HepG2 (cell line): ENCODE measurements around the gene TNNI2. TPM values are rescaled to one million over a fixed set of nuclear protein-coding genes. Genes with fewer than 3 reads are reported as not detected.
"Not testable (repeated sequence)": the region's sequence is repeated elsewhere in the genome, so short reads cannot be mapped to it uniquely, and the experiment has no call there.

Experiments
- ATAC-seq: fragments of 200-7000 bp; cut with Tn5 transposase; 3 replicates; pipeline ENCODE4 v1.9.1; 2020; ENCODE audit warnings: mild to moderate bottlenecking, moderate library complexity
- BruUV-seq: library from RNA; stranded (reverse); fragments of 400-500 nt; replicated peaks from 2 replicates; lab custom pipeline; 2021; lab: Mats Ljungman, UMichigan
- CTCF ChIA-PET: fragments of 300-600 bp; formaldehyde crosslinking; extraction: SDS; loops from one replicate; lab custom pipeline; 2021; ENCODE audit warnings: low total read pairs, inconsistent platforms, low intra/inter-chr PET ratio; lab: Yijun Ruan, JAX
- POLR2A ChIA-PET: fragments of 350-600 bp; sonication (Branson Sonifier 250); formaldehyde crosslinking; loops from one replicate; lab custom pipeline; 2020; ENCODE audit warnings: antibody characterized with exemption, inconsistent platforms; lab: Yijun Ruan, JAX
- DNase-seq: peaks from one replicate; pipeline ENCODE4 v3.0.0-alpha.2; 2015; ENCODE audit warnings: low spot score
- FAIRE-seq: peaks from 3 replicates; lab custom pipeline; 2011; peaks lifted over from hg19 to GRCh38; lab: Jason Lieb, UNC
- H2AFZ ChIP-seq: one replicate; pipeline ENCODE4 v1.6.1; 2011; ENCODE audit warnings: low read length, inconsistent platforms
- H3K27ac ChIP-seq: fragments of 300-600 bp; 3 replicates; pipeline ENCODE4 v1.8.0; 2011; ENCODE audit warnings: mixed run types, mild to moderate bottlenecking, mixed read lengths, low read length, inconsistent platforms; ENCODE audit not compliant: insufficient read depth; ENCODE audit errors: extremely low read length
- H3K27me3 ChIP-seq, 2 experiments: fragments of 200-600 bp in 1 of 2; 2 replicates in 1 of 2; 3 replicates in 1 of 2; pipeline versions ENCODE4 v1.6.0 to v1.8.0; 2011; ENCODE audit warnings: low read length in 2 of 2, mild to moderate bottlenecking in 2 of 2, moderate library complexity in 2 of 2, inconsistent platforms in 1 of 2; ENCODE audit not compliant: insufficient read depth in 2 of 2, control insufficient read depth in 1 of 2
- H3K36me3 ChIP-seq, 2 experiments: fragments of 200-600 bp in 1 of 2; replicated peaks in 1 of 2; 2 replicates in 1 of 2; 3 replicates in 1 of 2; pipeline versions ENCODE4 v1.5.1 to v1.8.0; 2011; ENCODE audit warnings: low read length in 2 of 2, inconsistent platforms in 1 of 2; ENCODE audit not compliant: insufficient read depth in 2 of 2, control insufficient read depth in 1 of 2
- H3K4me1 ChIP-seq: 2 replicates; pipeline ENCODE4 v1.5.1; 2012; ENCODE audit warnings: low read length, inconsistent platforms; ENCODE audit not compliant: insufficient read depth
- H3K4me2 ChIP-seq: 2 replicates; pipeline ENCODE4 v1.6.0; 2011; ENCODE audit warnings: low read depth, low read length, inconsistent platforms
- H3K4me3 ChIP-seq, 3 experiments: fragments of 200-600 bp in 1 of 3; sonication (generic), shearing (Covaris generic) in 1 of 3; replicated peaks in 1 of 3; 2 replicates each; pipeline ENCODE4 v1.5.1; 2011 to 2016; ENCODE audit warnings: low read length in 3 of 3, inconsistent platforms in 2 of 3, low read depth in 2 of 3, mild to moderate bottlenecking in 2 of 3, control low read depth in 1 of 3, mixed read lengths in 1 of 3; ENCODE audit not compliant: insufficient read depth in 1 of 3
- H3K79me2 ChIP-seq: one replicate; pipeline ENCODE4 v1.6.1; 2011; ENCODE audit warnings: low read length, inconsistent platforms; ENCODE audit not compliant: insufficient read depth
- H3K9ac ChIP-seq: 2 replicates; pipeline ENCODE4 v1.6.0; 2011; ENCODE audit warnings: mild to moderate bottlenecking, low read depth, low read length, inconsistent platforms; ENCODE audit not compliant: insufficient read depth
- H3K9me3 ChIP-seq: 2 replicates; pipeline ENCODE4 v1.5.1; 2012; ENCODE audit warnings: mild to moderate bottlenecking, low read length
- H4K20me1 ChIP-seq: 2 replicates; pipeline ENCODE4 v1.6.0; 2011; ENCODE audit warnings: inconsistent platforms, mild to moderate bottlenecking, low read length, moderate library complexity; ENCODE audit not compliant: insufficient read depth
- ZNF768 ChIP-seq: sonication (generic); formaldehyde crosslinking; IDR thresholded peaks from 2 replicates; pipeline ENCODE4 v1.4.0; 2020; ENCODE audit warnings: missing genetic modification reagents
- ZNF770 ChIP-seq: sonication (generic); formaldehyde crosslinking; IDR thresholded peaks from 2 replicates; pipeline ENCODE4 v1.5.0; 2020; ENCODE audit warnings: mild to moderate bottlenecking, missing genetic modification reagents
- WGBS: methylation state at CpG from one replicate; pipeline ENCODE4 v1.1.6; 2017; ENCODE audit warnings: low lambda C conversion rate; 5-methylcytosine and 5-hydroxymethylcytosine counted together
- in situ Hi-C: cut with HindIII; loops from 2 replicates; pipeline ENCODE4 v1.10.0; 2017; ENCODE audit warnings: low pct_unique_long_range_greater_than_20kb; ENCODE audit not compliant: extremely low pct_ligation_motif_present
- intact Hi-C: fragments of 100-400 bp; cut with micrococcal nuclease; formaldehyde crosslinking; loops from one replicate; pipeline ENCODE4 v1.10.0; 2022; ENCODE audit not compliant: unreplicated experiment
- polyA plus RNA-seq, 8 experiments: library from polyadenylated mRNA; depleted of rRNA in 3 of 8; stranded (reverse) in 7 of 8; unstranded in 1 of 8; fragments of >200 nt; fragmentation: Illumina TruSeq in 4 of 8; extraction: Trizol in 4 of 8; gene quantifications; 2 replicates each; pipeline versions ENCODE4 v1.2.1 to v1.2.3, GENCODE V29; 2011 to 2016; ENCODE audit warnings: low read depth in 4 of 8, missing spikeins in 1 of 8, mixed read lengths in 1 of 8; ENCODE audit not compliant: insufficient read depth in 1 of 8
- total RNA-seq, 5 experiments: library from RNA; depleted of rRNA; stranded (reverse); fragments of >200 nt; fragmentation: Illumina TruSeq; extraction: Trizol; gene quantifications; 2 replicates each; pipeline ENCODE4 v1.2.3, GENCODE V29; 2016; ENCODE audit warnings: low read depth in 1 of 5

Gene TNNI2
- total and polyA plus RNA-seq, 2 of the 13 experiments (the other 11 are each of a cell fraction or from before 2014, with no cell fraction given), result 7.2 to 12.0 TPM

- H3K27ac ChIP-seq, H3K79me2 ChIP-seq, H3K9me3 ChIP-seq, H3K9ac ChIP-seq, DNase-seq, CTCF ChIA-PET, FAIRE-seq, H2AFZ ChIP-seq, ATAC-seq, BruUV-seq, H3K4me2 ChIP-seq, POLR2A ChIA-PET, intact Hi-C loops, H3K4me3 ChIP-seq, H3K36me3 ChIP-seq, H4K20me1 ChIP-seq, in situ Hi-C loops: not testable (repeated sequence)
- 56% methylated on average over 17 of the region's 17 CpGs for WGBS
- H3K4me1 ChIP-seq, result peaks cover 16% of the 10 kb centered on the region
- H3K27me3 ChIP-seq, result peaks cover 18 to 56% of the 10 kb centered on the region in 2 experiments
- peak; percentile 74; the same call in 1 of the 2 replicates for TF ChIP-seq ZNF770 (CRISPR knock-in tag)
Measured at GRCh38 chr11:1873813-1874150, 35.0 kb downstream of the TNNI2 start.

- FAIRE-seq, H3K36me3 ChIP-seq, intact Hi-C loops, H3K4me2 ChIP-seq, in situ Hi-C loops, H3K9me3 ChIP-seq, H3K27ac ChIP-seq, POLR2A ChIA-PET, BruUV-seq, H3K79me2 ChIP-seq, ATAC-seq, H2AFZ ChIP-seq, H4K20me1 ChIP-seq, H3K4me3 ChIP-seq, DNase-seq, H3K9ac ChIP-seq: not testable (repeated sequence)
- peak; percentile 76; the same call in 1 of the 2 replicates for TF ChIP-seq ZNF768 (CRISPR knock-in tag)
- H3K27me3 ChIP-seq, result peaks cover 15 to 53% of the 10 kb centered on the region in 2 experiments; a peak in 4 of 5 replicates
- CTCF ChIA-PET, result interaction anchor here (2.9 kb wide), 1 partner anchor 276 kb away, joined by 36 read pairs; no protein-coding TSS in a partner anchor
- 15% methylated on average over 3 of the region's 17 CpGs for WGBS
- H3K4me1 ChIP-seq, result peaks cover 16% of the 10 kb centered on the region
Measured at GRCh38 chr11:1874441-1875092, 35.8 kb downstream of the TNNI2 start.
